Sigmoid colon (tissue), 4 donors: ENCODE results near the gene SLC25A36.

ENCODE experiments used
- CTCF ChIP-seq, 4 experiments: fragments of 450-650 bp in 3 of 4; fragments of 200-600 bp in 1 of 4; IDR thresholded peaks; one replicate each; pipeline ENCODE4 v1.5.1; 2016 to 2019; ENCODE audit warnings: antibody characterized with exemption in 4 of 4, mild to moderate bottlenecking in 3 of 4, moderate library complexity in 2 of 4
- EP300 ChIP-seq, 4 donors: sonication (generic); formaldehyde crosslinking; IDR thresholded peaks; one replicate each; pipeline ENCODE4 v1.6.1; 2017; ENCODE audit warnings: antibody characterized with exemption in 4 of 4
- POLR2A ChIP-seq, 2 donors: fragments of 450-650 bp; IDR thresholded peaks; one replicate each; pipeline ENCODE4 v1.6.1; 2016; ENCODE audit warnings: antibody characterized with exemption in 2 of 2, mild to moderate bottlenecking in 2 of 2, moderate library complexity in 2 of 2

- TF ChIP-seq POLR2A (IDR thresholded peaks at IDR 0.05) (no peak), CTCF (IDR thresholded peaks at IDR 0.05) (no peak), EP300 (IDR thresholded peaks at IDR 0.05) (no peak)
These were observed 29.8 kb upstream of the SLC25A36 start for GRCh38 chr3:140911822-140912221.
